Measurements from ENCODE around the gene CRYBB1.

CRYBB1 gene

DNA sequence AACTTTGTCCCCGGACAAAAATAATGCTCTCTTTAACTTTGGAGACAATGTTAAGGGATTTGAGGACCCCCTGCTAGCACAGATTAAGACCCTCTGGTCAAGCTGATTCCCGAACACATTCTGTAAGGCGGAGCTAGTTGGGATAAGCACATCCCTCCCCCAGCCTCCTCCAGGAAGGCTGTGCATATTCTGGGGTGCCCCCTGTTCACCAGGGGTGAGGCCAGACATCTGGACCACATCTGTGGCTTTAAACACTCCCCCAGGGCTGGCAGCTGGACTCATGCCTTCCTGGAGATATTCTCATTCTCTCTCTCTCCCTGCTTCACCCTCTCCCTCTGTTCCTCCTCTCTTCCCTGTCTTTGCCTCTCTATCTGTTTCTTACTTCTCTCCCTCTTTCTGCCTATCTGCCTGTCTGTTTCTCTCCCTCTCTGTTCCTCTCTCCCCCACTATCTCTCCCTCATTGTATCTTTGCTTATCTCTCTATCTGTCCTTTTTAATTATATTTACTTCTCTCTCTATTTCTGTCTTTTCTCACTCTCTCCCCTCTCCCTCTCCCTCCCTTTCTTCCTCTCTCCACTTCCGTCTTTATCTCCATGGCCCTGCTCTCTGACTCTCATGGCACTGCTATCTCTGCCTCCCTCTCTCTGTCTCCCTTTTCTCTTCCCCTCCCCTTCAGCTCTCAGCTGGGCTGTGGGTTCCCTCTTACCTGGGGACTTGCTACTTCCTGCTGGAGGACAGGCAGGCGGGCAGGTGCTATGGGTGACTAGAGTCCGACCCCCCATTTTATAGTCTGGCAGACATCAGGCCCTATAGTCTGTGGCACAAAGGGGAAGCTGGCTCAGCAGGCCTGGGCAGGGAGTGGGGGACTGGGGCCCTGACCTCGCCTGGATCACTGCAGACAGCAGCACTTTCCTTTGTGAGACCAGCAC, at the start of gene CRYBB1:
Gene CRYBB1, minus strand, starts transcription at position 757 of the 929 bp plus-strand sequence. CDS start 1,708 bp downstream, outside the sequence.
- no peak for DNase-seq (ENCODE audit: low read depth in 2 of 3, low spot score in 1 of 3)

DNA sequence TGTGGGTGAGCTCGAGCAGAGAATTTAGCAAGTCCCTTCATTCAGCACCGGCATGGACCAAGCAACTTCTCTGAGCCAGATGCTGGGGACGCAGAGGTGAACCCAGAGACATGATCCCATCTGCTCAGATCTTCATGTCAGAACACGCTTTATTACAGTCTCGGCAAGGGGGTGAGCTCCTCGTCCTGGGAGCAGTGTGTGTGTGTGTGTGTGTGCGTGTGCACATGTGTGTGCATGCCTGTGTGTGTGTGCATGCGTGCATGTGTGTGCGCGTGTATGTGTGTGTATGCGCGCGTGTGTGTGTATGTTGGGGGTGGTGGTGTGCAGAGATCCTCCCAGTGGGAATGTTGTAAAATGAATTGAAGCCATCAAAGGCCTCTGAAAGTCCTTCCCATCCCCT, 49.3 kb upstream of the CRYBB1 start:
- DNase-seq (ENCODE audit: low read depth in 2 of 3, low spot score in 1 of 3) = no peak

DNA sequence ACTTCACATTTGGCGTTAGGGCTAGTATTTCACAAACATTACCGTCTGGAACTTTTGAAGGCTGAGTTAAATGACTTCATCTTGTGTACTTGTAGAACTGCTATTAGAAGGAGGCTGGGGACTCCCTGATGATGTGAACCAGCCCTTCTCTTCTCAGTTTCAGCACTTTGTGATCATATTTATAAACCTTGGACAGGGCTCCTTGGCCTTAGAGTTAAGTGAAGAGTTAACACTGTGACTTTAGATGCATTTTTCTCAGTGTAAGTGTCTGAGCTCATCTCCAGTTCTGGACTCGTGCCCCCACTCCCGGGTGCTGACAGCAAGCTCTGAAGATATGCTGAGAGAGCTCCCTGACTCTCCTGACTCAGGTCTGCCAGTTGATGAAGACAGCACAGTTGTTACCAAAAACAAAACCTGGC, 48.0 kb upstream of the CRYBB1 start:
- no peak for DNase-seq (ENCODE audit: low read depth in 2 of 3, low spot score in 1 of 3)

DNA sequence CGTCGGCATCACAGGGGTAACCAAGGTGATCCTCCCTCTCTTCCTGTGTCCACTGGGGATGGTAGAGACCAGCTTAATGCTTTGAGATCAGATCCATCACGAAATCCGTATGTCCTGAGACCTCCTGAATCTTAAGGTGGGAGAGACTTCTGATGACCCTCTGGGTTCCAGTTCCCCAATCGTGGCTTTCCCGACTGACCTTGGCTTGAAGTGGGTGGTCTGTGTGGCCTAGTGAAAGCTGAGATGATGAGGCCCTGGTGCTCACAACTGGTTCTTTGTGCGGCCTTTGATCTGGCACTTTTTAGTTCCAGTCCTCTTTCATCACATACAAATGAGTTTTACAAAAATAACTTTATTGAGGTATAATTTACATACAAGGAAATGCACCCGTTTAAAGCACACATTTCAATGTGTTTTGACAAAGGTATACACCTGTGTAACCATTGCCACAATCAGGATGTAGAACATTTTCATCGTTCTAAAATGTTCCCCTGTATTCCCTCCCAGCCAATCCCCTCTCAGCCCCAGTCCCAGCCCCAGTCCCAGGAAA, 45.6 kb upstream of the CRYBB1 start:
- no peak for DNase-seq (ENCODE audit: low read depth in 2 of 3, low spot score in 1 of 3)

DNA sequence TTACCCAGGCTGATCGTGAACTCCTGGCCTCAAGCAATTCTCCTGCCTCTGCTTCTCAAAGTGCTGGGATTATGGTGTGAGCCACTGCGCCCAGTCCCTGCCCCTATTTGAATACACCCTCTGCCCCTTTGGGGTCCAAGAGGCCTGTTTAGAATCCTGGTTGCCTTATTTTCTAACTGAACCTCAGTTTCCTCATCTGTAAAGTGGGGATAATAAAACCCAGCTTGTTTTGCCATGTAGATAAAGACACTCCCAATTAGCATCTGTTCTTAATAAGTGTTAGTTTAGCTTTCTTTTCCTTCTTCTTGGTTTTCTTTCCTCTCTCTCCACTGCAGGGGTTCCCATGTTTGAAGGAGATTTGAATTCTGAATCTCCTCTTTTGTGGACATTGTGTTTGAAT, 44.3 kb upstream of the CRYBB1 start:
- no peak for DNase-seq (ENCODE audit: low read depth in 2 of 3, low spot score in 1 of 3)

DNA sequence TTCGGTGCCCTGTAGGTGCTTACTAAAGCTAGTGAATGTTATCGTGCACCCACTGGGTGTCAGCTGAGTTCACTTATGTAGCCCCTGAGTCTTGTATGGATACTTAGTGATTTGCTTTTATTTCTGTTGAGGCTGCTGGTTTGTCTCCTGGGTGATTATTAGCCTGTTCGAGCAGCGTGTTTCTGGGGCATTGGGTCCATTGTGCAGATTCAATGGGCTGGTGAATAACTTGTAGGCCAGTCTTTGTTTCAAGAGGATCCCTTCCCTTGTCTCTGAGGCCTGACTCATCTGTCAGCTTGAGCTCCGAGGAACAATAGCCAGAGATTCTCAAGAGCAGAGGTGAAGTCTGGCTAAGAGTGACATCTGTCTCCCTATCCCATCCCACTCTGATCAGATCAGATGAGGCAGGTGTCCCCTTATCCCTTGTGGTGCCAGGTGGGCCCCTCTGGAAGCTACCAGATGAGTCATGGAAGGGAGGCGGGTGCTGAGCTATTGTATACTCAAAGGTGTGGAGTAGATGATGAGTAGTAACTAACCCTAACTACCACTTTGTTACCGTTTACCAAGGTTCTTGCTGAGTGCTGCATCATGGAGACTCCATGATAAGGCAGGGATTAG, 43.2 kb upstream of the CRYBB1 start:
- no peak for DNase-seq (ENCODE audit: low read depth in 2 of 3, low spot score in 1 of 3)

DNA sequence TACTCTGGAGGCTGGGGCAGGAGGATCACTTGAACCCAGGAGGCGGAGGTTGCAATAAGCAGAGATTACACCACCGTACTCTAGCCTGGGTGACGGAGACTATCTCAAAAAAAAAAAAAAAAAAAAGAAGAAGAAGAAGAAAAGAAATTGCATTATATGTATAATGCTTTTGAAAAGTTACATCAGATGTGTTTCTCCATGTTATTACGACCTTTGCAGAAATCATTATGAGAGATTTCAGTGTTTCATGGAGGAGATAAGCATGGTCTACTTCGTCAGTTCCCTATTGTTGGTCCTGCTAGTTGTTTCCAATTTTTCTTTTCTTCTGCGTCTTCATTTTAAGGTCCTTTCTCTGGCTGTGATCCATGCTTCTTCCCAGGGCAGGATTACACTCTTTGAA, 42.5 kb upstream of the CRYBB1 start:
- no peak for DNase-seq (ENCODE audit: low read depth in 2 of 3, low spot score in 1 of 3)

DNA sequence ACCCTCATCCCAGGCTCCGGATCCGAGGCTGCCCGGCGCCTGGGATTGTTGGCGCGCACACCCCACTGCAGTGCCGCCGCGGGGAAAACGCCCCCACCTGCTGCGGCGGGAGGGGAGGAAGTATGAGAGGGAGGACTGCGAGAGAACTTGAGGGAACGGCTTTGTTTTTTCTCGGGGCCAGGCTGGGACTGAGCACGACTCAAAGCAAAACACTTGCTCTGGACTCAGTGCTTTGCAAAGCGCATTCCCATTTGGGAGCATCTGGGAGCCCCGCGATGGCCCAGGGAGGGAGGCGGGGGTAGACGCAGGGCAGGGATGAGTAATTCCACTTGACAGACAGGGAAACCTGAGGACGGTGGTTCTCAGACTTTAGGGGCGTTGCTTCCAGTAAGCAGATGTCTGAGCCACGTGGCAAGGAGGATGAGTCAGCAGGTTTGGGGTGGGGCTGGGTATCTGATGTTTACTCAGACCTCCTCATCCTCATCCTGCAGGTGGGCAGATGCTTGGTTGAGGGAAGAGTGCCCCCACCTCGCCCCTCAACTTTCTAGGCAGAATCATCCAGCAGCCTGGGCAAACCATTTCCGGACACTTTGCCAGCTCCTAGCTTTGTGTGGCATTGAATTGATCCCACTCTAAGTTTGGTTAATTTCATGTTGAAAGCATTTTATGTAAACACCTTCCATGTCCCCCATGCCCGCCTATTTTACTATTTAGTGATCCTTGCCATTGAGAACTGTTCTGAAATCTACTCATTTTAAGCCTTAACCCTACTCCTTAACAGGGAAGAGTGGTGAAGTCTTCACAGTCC, 41.0 kb upstream of the CRYBB1 start:
- peak; percentile 70 to 81 (median 75) for DNase-seq (ENCODE audit: low read depth in 2 of 3, low spot score in 1 of 3)

DNA sequence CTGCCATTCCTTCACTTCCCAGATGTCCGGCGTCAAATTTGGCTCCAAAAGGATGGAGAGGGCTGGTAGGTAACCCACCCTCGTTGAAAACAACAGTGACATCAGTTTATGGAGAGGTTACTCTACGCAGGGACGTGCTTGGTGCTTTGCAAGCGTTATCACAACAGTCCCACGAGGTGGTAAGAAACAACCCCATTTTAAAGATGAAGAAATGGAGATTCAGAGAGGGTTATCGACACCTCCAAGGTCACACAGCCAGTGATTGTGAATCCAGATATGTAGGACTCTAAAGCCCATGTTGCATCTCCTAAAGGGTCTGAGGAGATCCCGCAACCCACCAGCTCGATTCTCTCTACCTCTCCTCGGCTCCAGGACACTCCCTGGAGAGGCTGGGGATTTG, 40.3 kb upstream of the CRYBB1 start:
- DNase-seq (ENCODE audit: low read depth in 2 of 3, low spot score in 1 of 3) = no peak

DNA sequence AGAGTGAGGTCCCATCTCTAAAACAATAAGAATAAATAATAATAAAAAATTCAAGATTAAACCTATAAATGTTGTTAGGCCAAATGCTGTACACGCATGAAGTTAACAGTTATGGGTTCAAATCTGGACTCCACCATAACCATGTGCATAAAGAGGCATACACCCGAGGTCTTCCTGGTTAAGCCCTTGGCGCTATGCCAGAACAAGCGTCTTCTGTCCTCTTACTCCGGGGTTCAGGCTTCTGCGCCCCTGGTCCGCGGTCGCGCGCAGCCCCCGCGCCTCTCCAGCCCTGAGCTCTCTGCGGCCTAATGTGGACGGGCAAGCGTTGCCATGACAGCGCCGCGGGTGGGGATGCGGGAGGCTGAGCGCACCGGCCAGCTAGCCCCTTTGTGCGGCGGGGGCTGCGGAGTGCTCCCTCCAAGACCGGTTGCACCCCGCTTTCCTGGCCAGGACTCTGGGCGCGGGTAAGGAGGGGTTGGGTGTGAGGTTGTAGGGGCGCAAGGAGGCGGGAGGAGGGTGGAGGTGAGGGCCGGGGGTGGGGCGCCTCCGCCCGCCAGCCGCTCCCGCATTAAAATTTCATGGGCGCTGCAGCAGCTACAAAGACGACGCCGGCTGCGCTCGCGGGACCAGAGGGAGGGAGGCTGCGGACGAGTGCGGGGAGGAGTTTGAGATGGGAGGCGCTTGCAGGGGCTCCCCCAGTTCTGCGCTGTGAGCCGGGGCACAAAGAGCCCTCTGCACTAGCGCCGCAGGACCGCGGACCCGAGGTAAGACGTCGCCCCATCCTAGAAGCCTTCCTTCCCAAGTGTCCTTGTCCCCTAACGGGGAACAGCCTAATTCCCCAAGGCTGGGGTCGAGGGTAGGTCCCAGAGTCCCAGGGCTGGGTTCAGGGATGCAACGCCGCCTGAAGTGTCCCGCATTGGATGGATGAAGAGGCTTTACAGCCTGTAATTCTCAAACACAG, 39.3 kb upstream of the CRYBB1 start, which contains the start of gene MIAT:
Gene MIAT, plus strand, starts transcription at position 698 of the 961 bp plus-strand sequence.
- peak in 1 of 3 donors; percentile 47 for DNase-seq (ENCODE audit: low read depth in 2 of 3, low spot score in 1 of 3)

DNA sequence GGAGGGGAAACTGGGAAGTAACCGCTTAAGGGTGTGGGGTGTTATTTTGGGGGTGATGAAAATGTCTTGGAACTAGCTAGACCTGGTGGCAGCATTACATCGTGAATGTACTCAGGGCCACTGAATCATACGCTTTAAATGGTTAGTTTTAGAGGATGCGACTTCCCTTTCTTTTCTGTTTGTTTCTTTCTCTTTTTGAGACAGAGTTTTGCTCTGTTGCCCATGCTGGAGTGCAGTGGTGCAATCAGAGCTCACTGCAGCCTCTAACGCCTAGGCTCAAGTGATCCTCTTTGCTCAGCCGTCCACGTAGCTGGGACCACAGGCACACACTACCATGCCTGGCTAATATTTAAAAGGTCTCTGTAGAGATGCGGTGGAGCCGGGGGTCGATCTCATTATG, 34.0 kb upstream of the CRYBB1 start:
- DNase-seq (ENCODE audit: low read depth in 2 of 3, low spot score in 1 of 3) = no peak

DNA sequence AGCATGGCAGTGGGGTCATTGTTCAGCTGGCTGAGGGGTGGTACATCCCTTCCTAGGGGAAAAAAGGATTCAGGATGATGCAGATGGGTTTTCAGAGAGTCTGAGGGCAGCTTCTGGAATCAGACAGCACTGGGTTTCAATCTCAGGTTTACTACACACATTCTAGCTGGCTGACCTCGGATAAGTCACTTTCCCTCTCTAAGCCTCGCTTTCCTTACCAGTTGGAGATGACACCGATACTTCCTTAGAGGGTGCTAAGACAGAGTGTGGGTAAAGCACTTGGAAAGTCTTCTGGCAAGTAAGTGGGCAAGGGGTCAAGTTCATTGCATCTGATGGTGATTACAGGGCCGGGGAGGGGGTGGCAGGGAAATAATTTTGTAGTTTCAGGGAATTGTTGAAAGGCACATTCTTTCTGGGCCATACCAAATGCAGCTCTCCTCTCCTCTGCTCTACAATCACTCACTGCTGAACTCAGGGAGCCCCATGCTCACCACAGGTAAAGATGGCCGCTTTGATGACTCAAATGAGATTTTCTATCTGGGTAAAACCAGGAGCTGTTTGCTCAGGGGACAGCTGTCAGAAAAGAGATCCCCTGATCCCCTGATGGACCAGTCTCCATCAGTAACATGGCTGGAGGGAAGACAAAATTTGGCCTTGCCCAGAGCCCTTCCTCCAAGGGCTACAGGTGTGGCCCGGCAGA, 33.0 kb upstream of the CRYBB1 start:
- DNase-seq (ENCODE audit: low read depth in 2 of 3, low spot score in 1 of 3) = no peak

DNA sequence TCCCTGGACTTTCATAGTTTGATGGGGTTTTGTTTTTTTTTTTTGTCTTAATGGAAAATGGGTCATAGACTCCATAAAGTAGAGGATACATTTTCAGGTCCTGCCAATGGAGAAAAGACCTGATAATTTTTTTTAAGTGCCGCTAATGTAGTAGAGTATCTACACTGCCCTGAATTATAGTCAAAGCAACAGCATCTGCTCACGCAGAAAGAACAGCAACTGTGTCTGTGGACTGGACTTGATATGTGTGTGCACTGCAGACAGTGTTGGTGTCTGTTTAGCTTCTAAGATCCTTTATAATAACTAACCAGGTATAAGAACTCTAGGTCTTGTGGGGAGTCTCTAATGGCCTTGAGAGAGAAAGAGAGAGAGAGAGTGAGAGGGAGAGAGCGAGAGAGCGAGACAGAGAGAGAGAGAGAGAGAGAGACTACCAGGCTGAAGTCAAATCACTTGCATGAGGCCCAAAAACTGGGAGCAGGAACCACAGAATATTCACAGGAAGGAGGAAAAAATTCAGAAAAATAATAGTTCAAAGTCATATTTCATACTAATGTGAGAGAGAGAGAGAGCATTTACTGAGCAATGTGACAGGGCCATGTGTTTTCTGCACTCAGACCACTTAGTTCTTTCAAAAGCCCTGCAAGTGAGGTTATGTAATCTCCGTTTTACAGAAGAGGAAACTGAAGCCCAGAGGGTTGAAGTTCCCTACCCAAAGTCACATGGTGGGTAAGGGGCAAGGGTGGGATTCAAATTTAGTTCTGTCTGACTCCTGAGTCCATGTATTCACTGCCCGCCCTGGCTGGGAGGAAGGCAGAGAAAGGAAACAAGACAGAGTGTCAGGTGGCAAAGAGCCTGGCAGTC, 30.9 kb upstream of the CRYBB1 start:
- DNase-seq (ENCODE audit: low read depth in 2 of 3, low spot score in 1 of 3) = no peak

DNA sequence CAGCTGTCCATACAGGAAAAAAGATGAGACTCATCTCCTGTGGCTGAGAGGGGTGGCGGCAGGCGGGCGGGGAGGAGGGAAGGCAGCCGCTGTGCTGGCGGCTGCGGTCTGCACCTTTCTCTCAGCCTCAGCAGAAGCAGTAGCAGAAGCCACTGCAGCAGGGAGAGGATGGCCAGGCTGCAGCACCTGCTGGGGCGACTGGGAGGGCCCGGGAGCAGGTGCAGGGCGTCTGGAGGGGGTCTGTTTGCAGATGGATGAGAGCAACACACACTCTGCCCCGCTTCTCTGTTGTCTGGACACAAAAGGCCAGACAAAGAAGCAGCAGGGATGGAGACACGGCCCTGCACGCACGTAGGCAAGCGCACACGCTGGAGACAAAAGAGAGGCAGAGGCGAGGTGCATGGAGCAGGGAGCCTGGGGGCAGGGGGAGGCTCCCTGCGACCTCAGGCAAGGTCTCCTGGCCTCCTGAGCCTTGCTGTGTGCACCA, 30.2 kb upstream of the CRYBB1 start:
- no peak for DNase-seq (ENCODE audit: low read depth in 2 of 3, low spot score in 1 of 3)

DNA sequence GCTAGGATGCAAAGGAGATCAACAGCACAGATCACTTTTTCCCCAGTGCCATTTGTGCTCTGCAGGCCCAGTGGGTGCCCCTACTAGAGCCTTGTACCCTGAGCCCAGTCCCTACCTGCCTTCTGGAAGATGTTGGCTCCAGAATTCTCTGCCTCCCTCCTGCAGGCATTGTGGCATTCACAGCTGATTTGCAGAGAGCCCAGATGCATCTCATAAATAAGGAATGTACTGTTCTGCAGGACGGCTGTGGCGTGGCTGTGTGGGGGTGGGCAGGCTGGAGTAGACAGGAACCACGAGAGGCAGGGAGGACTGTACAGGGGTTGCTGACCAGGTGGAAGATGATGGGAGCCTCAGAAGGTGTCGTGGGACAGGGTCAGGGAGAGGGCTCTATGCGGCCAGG, 28.3 kb upstream of the CRYBB1 start:
- no peak for DNase-seq (ENCODE audit: low read depth in 2 of 3, low spot score in 1 of 3)

DNA sequence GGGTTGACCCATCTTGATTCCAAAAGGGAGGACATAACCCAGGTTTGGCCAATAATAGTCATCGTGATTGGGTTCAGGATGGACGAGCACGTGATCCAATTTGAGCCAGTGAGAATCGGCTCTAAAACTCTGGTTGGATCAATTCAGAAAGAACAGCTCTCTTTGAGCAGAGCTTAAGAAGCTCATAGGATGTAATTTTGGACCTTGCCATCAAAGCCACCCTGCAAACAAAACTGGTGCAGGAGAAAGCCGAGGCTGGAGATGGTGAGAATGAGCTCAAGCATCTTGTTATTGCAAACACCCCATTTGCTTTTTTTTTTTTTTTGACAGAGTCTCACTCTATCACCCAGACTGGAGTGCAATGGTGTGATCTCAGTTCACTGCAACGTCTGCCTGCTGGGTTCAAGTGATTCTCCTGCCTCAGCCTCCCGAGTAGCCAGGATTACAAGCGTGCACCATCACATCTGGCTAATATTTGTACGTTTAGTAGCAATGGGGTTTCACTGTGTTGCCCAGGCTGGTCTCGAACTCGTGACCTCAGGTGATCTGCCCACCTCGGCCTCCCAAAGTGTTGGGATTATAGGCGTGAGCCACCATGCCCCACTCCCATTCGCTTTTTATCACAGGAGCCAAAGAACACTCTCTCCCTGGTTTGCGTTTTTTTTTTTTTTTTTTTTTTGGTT, 25.7 kb upstream of the CRYBB1 start:
- DNase-seq (ENCODE audit: low read depth in 2 of 3, low spot score in 1 of 3) = no peak

DNA sequence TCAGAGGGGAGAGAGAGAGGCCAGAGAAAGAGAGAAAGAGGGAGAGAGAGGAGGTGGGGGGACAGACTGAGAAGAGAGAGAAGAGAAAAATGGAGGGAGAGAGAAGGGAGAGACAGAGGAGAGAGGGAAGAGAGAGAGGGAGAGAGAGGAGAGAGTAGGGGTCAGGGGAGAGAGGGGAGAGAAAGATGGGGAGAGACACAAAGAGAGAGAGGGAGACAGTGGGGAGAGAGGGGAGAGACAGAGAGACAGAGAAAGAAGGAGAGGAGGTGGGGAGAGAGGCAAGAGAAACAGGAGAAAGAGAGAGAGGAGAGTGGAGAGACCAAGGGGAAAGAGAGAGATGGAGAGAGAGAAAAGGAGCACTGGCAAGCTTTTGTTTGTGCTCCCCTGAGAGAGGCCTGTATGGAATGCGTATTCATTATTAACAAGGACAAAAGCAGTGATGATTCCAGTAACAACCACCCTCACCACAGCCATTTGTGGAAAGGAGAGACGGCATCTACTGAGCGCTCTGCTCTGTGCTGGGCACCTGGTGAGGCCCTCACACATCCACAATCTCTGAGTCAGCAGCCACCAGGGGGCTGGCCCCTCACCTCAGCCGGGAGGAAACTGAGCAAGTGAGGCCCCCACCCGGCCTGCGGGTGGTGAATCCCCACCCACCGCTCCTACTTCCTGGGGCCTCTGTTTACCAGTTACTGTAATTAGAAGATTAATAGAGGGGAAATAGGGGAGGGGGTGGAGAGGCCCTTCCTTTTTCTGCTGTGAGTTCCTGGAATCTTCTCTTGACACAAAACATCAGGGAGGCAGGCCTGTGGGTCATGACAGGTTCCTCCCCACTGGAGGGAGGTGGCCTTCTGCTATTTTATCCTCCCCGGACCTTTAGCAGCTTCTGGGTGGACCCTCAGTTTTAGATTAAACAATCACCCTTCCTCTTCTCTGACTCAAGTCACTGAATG, 24.9 kb upstream of the CRYBB1 start:
- DNase-seq (ENCODE audit: low read depth in 2 of 3, low spot score in 1 of 3) = peak; percentile 72 to 77 (median 75)

Data from stimulated activated CD4-positive, alpha-beta T cell treated with anti-CD3 and anti-CD28 coated beads, Interleukin-12 subunit alpha, Interleukin-12 subunit beta, amount 100 ng/mL, for 48 hours (primary cell).